GM19240 (cell line): ENCODE results near the gene SLC30A2.

Source experiments
- DNase-seq: peaks from one replicate; pipeline ENCODE4 v3.0.0; 2011; ENCODE audit warnings: low spot score; ENCODE audit not compliant: insufficient read length

The SLC30A2 gene

DNA sequence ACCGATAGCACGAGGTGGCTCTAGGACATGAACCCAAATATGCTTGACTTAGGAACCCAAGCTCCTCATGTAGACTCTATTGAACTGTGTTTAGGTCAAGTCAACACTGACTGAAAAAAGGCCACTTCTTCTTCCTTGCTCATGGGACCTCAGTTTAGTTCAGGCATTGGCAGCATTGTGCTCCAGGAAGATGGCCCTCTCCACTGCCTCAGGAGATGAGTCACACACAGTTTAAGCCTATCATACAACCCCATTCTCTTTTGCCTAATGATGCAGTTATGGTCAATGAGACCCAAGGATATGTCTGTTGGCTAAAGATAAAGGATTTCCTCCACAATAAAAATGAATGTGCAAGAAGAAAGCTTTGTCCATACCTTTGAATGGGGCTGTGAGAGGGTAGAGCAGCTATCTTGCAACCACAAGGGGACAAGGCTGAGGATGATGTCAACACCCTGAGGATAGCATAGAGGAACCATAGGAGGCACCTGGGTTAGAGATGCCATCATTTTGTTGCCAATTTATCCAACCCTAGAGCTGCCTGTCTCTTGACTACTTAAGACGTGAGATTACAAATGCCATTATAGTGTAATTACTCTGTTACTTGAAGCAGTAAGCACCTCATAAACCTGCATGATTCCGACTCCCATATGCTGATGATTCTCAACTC, 24.5 kb upstream of the SLC30A2 start:
- DNase-seq, result no peak

GRCh38 chr1:26069941-26070295, 24.0 kb upstream of the SLC30A2 start:
- no peak for DNase-seq

DNA sequence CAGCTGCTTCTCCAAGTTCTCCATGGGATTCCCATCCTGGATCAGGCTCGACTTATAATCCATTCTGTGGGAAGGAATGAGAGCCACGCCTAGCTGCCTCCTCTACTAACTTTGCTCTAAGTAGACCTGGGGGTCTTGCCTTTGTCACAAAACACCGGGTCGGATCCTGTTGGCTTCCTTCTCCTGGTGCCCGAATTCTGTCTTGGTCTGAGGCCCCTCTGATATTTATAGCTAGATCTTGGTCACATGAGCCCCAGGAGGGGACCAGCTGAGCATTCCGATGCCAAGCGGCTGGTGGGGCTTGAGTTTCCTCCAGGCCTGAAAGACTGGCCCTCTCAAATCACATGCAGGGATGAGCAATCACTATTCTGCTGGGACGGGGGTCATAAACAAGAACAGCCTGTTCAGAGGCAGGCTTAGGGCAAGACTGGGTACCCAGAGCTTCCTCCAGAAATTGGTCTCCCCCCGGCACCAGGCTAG, 21.6 kb upstream of the SLC30A2 start, which contains the start of gene TRIM63:
TRIM63 (minus strand) TSS at position 199 of the 480 bp plus-strand sequence; CDS start at position 63, 136 bp downstream.
- no peak for DNase-seq

DNA sequence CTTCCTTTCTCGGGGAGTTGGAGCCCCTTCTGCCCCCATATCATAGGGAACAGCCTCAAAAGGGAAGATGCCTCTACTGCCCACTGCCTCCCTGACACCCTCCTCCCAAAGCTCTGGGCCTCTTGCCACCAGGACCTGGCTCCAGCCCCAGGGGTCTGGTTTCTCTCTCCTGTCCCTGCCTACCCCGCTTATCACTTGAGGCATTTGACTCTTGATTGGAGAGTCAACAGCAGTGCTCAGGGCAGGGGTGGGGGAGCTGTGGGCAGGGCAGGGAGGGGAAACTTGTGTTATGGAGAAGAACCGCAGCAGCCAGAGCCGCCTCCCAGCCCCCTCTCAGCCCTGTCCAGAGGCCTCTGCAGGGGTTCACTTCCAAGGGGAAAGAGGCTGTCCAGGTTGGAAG, 20.9 kb upstream of the SLC30A2 start:
- no peak for DNase-seq

DNA sequence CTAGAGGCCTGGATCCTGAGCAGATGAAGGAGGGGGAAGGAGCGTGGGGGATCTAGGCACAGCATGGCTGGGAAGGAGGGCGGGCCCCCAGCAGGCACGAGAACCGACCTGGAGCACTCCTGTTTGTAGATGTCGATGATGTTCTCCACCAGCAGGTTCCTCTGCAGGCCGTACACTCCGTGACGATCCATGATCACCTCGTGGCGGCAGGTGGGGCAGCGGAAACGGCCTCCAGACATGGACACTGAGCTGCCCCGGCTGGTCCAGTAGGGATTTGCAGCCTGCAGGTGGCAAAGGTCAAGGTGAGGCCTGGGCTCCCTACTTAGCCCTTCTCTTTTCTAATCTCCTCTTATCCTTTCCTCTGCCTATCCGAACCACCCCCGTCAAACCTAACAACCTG, 20.2 kb upstream of the SLC30A2 start:
- no peak for DNase-seq

DNA sequence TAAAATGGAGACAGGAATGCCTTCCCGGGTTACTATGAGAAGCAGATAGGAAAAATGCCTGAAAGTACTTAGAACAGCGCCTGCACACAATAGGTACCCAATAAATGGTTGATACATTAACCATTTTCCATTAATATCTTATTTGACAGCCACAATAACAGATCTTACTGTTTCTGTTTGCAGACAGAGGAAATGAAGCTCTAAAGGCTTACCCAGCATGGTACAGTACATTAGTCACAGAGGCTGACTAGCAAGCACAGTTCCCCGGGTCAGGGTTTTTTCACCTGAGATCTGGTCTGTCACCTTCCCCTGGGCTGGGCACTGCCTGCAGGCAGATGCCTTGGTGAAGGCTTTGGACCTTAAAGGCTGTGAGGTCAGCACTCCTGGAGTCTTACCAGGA, 18.6 kb upstream of the SLC30A2 start:
- DNase-seq, result no peak

DNA sequence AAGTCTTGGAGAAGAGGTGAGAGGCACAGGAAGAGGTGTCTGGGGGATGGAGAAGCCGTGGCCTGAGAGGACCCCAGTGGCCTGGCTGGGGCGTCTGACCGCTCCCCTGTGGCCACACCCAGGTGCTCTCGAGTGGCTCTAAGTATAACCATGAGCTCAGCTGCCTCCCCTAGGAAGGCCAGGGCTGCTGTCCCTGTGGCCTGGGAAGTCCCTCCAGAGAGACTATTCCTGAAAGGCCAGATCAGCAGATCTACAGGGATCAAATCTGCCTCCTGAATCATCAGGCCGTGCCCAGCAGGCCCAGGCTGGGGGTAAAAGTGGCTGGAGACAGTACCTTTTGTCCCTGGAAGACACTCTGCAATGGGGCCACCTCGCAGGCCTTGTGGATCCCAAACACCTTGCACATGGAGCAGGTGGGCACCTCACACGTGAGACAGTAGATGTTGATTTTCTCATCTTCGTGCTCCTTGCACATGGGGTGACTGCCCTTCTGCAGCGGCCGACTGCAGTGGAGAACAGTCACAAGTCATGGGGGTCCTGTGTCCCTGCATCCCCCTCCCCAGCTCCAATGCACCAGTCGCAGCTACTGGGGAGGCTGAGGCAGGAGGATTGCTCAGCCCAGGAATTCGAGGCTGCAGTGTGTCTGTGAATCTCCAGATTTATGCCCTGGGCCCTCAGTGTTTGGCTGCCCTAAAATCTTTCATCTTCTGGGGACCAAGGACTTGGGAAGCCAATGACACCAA, 15.1 kb upstream of the SLC30A2 start:
- DNase-seq, result no peak

DNA sequence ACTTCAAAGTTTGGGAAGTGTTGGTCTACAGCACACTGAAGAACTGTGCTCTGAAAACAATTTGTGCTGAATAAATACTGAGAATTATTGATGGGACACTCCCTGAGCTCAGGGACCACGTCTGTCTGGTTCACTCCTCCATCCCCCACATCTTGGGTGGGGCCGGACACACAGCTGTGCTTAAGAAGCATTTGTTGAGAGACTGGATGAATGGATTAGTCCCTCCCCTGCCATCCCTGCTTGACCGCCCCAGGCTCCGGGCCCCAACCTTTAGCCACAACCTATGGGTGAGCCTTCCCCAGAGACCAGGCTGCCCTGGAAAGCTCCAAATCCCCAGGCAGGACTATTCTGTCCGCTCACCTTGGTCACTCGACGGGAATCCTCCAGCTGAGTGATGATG, 14.0 kb upstream of the SLC30A2 start:
- DNase-seq, result no peak

DNA sequence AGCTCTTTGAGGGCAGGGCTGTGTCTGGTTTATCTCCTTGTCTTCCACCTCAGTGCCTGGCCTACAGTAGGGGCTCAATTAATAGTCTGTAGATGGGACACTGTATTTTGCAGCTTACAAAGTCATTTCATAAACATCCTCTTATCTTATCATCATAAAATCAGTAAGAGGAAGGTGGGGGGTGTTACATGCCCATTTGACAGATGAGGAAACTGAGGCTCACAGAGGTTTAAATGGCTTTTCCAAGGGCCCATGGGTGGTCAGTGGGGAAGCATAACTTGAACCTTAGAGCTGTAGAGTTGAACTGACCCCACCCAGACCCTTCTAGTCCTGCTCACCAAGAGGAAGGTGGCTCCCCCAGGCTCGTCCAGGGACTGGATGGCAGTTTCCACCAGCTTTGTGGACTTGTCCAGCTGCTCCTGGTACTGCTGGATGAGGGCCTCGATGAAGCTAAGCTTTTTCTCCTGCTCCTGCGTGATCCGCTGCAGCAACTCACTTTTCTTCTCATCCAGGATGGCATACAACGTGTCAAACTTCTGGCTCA, 12.2 kb upstream of the SLC30A2 start:
- DNase-seq, result no peak

DNA sequence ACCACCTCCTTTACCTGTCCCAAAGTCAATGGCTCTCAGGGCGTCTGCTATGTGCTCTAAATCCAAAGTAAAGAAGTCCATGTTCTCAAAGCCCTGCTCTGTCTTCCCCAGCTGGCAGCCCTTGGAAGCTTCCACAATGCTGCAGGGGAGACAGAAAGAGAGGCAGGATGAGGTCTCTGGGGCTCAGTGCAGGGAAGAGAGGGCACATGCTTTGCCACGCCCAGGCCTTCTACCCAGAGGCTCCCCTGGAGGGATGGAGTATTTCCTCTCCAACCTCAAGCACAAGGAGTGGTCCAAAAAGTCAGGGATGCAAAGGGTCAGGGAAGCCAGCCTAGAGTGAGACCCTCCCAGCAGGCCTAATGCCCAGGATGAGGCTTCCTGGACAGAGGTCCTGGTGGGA, 11.3 kb upstream of the SLC30A2 start:
- no peak for DNase-seq

GRCh38 chr1:26055041-26055440, 9.1 kb upstream of the SLC30A2 start:
- DNase-seq, result no peak

- no peak for DNase-seq
Measured at GRCh38 chr1:26053718-26054560, 8.0 kb upstream of the SLC30A2 start.

DNA sequence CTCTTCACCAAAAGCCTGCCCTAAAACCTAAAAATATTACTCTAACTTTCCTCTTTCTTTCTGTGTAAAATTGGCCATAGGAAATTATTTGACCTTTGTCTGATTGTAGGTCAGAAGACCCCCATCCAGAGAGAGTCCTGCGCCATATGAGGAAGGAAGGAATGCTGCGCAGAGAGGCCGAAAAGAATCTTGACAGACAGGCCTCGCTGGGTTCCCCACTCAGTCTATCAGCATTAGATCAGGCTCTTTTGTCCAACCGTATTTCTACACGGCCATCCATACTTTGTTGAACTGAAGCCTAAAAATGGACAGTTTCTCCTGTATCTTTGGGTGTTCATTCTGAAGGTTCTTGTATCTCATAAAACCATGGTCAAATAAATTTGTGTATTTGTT, 4.3 kb upstream of the SLC30A2 start:
- no peak for DNase-seq

GRCh38 chr1:26049531-26050247, 3.8 kb upstream of the SLC30A2 start:
- DNase-seq, result no peak

GRCh38 chr1:26047278-26047874, 1.5 kb upstream of the SLC30A2 start:
- no peak for DNase-seq

DNA sequence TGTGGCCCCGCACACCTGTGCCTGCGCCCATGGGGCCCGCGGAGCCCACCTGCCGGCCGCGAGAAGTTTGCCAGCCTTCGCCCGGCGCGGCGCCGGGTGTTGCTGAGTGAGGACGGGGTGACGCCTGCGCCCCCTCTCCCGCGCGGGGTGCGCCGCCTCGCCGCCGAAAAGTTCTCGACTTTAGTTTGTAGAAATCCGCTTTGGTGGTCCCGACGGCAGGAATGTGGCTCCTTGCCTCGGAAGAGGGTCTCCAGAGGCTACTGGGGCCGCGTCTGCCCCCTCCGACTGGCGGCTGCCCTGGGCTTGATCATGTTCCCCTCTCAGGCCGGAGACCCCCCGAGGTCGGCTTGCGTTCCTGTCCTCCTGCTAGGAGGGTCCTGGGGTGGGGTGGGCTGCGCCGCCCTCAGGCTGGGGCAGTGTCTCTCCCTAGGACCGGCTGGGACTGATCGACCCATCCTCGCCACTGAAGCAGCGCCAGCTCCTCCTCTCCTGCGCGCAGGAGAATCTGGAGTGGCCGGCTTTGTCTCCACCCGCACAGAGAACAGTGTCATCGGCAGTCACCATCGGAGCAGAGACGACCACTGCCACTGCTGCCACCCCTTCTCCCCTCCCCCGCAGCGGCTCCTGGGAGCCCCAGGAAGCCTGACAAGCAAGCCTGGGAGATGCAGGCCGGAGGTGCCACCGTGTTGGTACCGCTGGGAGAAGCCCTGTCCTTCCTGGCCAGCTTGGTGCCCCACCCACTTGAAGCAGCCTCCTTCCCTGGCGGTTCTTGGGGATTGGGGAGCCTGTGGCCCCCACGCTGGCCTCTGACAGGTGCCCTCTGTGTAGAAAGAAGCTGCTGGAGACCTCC, 553 bp upstream of the SLC30A2 start:
- DNase-seq, result no peak

DNA sequence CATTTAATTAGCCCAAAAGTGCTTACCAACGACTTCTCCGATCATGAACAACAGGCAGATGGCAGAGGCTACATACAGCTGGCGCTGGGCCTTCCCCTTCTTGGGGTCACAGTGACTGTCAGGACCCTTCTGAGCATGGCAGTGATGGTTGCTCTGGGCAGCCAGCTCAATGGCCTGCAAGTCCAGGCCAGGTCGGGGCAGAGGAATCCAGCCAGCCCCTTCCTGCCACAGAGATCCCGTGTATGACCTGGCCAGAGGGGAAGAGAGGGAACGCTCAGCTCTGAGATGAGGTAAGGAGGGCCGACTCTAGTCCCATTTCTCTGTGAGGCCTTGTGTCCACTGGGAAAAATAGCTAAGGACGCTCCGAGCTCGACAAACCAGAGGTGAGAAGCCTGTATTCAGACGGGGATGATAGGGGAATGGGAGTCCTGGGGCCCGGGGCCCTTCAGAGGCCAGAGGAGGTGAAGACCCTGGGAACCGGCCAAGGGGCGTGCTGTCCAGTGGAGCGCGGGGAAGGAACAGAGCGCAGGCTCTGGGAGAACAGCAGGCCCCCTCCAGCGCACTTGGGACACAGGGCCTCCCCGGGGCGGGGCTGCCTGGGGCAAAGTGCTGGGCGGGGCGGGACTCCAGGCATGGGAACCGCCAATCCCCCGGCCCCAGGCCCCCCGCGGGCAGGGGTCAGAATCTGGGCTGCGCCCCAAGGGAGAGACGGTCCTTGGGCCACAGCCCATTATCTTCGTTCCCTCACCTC, 772 bp downstream of the SLC30A2 start:
- DNase-seq, result no peak

GRCh38 chr1:26044414-26044813, 1.5 kb downstream of the SLC30A2 start:
- DNase-seq, result no peak

DNA sequence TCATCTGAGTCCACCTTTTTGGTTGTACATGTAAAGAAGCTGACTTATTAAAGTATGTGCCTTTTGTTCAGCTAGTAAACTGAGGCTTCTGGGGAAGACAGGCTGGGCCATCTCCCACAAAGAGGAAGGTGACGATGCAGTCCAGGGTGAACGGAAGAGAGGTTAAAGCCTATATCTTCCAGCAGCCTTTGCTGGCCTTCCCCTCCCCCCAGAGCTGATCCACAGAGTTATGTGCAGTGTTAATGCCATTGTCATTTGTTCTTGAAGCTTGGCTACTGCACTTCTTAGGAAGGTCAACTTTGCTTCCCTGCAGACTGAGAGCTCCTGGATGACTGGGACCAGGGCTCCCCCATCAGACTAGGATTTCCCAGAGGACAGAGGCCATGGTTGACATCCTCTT, 2.2 kb downstream of the SLC30A2 start:
- DNase-seq, result no peak
